8988T (cell line): ENCODE results near the gene CMTM8.
"Not testable (repeated sequence)": the region's sequence is repeated elsewhere in the genome, so short reads cannot be mapped to it uniquely, and the experiment has no call there.

ENCODE experiments used
- DNase-seq: peaks from one replicate; pipeline ENCODE4 v3.0.0; 2011

CMTM8 gene

DNA sequence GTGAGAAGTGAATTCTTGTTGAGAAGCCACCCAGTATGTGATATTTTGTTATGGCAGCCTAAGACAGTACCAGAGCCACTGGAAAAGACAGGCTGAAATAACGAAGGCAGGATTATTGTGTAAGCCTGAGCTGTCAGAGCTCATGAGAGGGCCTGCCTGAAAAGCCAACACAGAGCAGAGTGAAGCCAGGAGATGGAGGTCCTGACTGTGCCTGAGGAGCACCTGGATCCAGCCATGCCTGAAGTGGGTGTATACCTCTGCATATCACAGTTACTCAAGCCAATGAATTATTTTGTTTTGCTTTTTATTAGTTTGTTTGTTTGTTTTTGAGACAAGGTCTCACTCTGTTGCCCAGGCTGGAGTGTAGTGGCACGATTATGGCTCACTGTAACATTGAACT, 149.0 kb downstream of the CMTM8 start:
- DNase-seq, result no peak

DNA sequence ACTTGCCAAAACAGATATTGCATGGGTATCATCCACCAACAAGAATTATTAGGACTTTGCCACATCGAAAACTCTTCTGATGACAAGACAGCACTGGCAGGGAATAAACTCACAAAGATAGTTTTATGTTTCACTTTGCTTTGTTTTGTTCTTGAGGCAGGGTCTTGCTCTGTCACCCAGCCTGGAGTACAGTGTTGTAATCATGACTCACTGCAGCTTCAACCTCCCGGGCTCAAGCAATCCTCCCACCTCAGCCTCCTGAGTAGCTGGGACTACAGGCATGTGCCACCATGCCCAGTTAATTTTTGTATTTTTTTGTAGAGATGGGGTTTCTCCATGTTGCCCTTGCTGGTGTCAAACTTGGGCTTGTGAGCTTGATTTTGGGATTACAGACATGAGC, 151.1 kb downstream of the CMTM8 start:
- not testable (repeated sequence) for DNase-seq

DNA sequence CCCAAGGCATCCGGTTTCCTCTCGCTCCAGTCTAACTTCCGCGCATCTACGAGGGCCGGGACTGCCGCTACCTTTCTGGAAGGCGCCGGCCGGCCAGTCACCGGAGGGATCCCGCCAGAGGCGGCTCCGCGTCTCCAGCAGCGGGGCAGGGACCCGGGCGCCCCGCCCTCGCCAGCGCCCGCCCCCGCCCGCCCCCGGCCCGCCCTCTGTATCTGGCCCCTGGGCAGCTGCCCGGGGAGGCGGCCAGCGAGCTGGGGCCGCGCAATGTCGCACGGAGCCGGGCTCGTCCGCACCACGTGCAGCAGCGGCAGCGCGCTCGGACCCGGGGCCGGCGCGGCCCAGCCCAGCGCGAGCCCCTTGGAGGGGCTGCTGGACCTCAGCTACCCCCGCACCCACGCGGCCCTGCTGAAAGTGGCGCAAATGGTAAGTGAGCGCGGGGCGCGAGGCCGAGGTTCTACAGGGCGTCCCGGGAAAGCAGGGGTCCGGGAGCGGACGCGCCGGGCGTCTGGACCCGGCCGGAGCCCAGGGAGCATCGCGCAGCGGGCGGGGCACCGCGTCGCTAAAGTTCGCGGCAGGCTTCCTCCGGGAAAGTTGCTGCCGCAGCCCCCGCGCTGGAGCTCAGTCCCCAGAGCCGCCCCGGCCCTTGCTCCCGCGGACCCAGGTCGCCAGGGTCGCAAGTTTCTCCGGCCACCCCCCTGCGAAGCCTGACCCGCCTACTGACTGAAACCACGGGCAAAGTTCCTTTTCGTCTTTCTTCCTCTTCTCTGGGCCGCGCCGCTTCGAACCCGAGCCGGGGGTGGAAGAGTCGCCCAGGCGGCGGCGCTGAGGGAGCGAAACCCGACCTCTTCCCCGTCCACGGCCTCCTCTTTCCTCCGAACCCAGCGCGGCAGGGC, 153.4 kb downstream of the CMTM8 start, which contains the start of gene CMTM7:
Gene CMTM7 (plus strand): TSS at position 211 of the 893 bp plus-strand sequence. CDS start 54 bp downstream, at position 265.
- DNase-seq, result peak; percentile 53

DNA sequence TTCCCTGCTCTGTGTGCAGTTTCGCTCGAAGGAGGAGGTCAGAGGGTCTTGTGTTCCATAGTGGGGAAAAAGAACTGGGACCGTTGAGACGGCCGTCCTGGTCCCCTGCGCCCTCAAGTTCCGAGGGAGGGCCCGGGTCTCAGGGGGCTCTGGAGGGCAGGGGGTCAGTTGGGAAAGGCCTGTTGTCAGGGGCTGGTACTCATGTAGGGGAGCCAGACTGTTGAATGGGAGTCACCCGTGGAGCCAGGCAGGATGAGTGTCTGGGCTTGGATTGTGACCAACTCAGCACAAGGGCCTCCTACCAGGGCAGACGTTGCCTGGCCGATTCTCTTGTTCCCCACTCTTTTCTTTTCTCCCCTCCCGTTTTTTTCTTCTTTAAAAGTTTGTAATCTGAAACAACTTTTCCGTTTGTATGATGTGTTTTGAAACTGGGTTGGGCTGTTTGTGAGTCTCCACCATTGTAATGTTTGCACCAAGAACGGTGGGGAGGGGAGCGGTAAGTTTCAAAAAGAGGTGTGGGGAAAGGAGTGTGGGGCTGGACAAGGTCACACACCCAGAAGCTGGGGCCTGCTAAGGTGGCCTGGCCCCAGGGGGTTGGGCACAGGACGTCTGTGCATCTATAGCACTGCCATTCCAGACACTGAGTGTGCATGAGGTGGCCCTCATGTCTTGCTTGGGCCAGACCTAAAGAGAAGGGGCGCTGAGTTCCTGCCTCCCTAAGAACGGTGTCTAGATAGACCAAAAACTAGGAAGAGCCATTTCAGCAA, 154.2 kb downstream of the CMTM8 start:
- DNase-seq, result no peak

DNA sequence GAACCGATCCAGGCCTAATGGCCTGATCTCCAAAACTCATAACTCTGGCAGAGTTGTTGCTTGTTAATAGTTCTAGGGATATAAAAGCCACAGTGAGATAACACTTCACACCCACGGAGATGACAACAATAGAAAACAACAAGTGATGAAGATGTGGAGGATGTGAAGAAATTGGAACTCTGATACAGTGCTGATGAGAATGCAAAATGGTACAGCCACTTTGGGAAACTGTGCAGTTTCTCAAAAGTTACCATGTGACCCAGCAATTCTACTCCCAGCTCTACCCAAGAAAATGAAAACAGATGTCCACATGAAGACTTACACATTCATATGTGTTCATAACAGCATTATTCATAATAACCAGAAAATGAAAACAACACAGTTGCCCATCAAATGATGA, 157.0 kb downstream of the CMTM8 start:
- DNase-seq, result no peak

DNA sequence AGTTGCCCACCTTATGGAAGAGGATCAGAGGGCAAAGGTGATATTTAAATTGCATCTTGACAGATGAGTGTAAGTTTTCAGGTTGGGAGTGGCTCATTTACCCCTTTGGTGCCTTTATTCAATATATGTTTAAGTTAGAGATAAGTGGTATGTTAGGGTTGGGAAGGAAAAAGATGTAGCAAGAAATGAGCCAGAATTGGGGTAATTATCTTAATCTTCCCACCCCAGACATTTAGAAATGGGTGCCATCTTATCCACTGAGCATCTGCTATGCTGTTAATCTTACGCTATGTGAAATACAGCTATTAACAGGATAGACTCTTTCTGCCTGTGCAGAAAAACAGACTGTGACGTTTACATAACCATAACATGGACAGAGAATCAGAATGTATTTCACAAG, 159.5 kb downstream of the CMTM8 start:
- DNase-seq, result no peak

DNA sequence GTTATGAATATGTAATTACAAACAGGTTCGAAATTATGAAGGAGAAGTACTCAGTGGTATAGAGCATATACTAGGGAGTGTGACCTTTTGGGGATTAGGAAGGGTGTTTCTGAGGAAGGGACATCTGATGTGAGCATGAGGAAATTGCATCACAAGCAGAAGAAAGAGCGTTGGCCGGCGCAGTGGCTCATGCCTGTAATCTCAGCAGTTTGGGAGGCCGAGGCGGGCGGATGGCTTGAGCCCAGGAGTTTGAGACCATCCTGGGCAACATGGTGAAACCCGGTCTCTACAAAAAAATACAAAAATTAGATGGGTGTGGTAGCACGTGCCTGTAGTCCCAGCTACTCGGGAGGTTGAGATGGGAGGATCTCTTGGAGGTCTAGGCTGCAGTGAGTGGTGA, 160.1 kb downstream of the CMTM8 start:
- DNase-seq, result no peak

DNA sequence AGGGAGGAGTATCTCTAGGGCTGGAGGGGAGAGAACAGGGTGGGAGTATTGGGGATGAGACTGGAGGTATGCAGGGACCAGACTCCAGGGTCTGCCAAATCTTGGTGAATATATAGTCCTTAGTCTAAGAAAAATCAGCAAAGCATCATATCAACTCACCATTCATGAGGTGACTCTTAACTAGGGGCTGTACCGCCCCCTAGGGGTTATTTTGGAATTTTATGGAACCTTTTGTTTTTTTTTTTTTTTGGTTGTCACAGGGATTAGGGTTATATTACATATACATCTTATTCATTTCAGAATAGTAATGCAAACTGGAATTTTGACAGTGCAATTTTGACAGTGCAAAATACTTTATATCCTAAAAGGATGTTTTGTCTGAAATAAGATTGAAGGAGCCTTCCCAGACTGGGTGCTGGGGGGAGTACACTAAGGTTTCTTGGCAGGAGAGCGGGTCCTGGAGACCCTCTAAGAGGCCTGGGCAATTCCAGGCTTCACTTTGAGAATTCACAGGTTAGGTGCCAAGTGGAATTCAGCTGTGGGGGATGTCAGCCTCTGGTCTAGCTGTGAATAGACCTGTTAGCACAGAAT, 160.6 kb downstream of the CMTM8 start:
- DNase-seq, result no peak

DNA sequence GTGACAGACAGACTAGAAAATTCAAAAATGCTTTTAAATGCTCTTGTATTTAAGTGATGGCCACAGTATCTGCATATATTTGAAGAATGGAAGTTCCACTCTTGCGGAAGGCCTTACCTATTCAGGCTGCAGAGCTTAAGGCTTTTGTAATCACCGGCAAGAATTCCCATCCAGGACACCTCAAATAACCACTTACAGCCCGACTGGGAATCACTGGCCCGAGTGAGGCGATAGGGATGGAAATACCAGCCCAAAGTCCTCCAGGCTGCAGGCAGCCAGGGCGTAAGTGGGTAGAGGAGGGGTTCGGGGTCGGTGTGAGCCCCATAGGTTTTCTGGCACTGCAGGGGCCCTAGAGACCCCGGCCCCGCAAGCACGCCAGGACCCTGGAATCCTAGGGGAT, 162.6 kb downstream of the CMTM8 start:
- DNase-seq, result no peak

DNA sequence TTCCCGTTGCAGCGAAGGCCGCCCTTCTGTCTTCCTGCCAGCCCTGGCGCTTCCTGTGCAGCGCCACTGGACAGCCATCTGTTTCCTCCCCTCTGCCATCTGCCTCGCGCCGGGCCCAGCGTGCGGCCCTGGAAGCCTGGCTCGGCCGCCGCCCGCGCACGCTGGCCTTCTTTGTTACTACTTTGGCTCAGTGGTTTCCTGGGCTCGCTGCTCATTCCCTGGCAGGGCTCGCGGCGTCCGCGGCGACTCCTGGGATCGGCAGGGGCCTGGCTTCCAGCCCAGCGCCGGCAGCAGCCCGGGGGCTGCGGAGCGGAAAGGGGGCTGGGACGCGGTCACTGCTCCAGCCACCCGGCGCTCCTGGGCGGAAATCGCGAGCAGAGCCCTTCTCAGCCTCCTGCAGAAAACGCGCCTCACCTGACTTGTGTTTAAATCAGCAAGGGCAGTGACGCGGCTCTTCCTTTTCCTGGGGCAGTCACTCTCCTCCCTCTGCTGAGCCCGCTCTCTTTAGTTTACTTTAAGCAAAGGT, 163.1 kb downstream of the CMTM8 start:
- peak; percentile 50 for DNase-seq

DNA sequence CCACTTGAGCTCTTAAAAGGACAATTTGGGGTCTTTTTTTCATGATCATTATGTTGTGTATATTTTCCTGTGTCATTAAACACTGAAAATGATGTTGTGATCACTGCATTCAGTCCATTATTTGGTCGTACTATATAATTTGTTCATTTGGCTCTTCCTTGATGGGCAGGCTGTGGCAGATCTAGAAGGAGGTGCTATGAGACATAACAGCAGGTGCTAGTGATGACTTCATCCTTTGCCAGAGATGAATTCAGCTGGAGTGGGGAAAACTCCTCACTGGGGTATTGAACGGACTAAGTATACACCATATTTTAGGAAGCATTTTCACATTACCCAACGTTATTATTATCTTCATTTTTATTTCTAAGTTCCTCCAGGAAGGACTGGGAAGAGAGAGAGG, 165.2 kb downstream of the CMTM8 start:
- no peak for DNase-seq

DNA sequence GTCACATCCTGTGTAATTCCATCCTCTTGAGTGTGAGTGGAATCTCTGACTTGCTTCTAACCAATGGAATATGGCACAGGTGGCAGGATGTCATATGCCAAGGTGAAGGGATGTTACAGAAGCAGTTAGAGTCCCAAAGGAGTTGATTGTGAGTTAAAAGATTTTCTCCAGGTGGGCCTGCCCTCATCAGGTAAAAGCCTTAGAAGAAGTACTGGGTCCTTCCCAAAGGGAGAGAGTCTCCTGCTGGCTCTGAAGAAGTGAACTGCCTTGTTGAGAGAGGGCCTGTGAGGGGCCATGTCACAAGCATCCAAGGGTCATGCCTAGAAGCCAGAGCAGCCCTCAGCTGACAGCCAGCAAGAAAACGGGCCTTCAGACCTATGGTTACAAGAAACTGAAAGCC, 166.2 kb downstream of the CMTM8 start:
- DNase-seq, result no peak

DNA sequence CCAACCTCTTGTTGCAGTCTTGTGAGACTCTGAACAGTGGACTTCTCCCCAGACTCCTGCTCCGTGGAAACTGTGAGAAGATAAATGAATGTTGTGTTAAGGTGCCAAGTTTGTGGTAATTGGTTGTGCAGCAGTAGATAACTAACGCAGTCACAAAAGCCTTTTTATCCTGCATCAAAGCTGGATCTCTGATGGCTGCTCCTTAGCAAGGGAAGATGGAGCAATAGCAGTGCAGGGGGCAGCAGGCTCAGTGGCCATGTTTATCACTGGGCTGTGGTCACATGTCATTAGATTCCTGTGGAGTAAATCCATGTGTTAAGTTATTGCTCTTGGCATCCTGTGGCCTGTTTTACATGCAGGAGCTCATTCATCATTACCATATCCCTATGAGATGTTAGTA, 166.7 kb downstream of the CMTM8 start:
- DNase-seq, result no peak

DNA sequence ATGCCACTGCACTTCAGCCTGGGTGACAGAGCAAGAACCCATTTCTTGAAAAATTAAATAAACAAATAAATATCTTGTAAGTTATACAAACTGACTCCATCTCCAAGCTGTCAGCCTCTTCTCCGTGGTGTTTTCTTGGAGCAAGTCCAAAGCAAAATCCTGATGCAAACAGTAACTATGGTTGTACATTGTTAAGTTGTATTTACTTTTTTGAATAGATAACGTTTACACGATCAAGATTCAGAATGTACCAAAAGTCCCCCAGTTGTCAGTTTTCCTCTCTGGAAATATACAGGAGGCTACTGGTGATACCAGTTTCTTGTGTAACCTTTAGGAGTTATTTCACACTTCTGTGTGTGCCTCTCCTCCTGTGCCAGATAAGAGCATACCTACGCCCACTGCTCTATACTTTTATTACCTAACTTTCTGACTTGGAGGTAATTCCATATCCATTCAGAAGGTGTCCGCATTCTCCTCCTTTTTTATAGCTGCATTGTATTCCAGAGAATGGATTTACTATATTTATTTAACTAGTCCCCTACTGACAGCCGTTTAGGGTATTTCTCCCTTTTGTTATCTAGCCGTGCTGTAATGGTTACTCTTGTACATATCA, 167.3 kb downstream of the CMTM8 start:
- no peak for DNase-seq

DNA sequence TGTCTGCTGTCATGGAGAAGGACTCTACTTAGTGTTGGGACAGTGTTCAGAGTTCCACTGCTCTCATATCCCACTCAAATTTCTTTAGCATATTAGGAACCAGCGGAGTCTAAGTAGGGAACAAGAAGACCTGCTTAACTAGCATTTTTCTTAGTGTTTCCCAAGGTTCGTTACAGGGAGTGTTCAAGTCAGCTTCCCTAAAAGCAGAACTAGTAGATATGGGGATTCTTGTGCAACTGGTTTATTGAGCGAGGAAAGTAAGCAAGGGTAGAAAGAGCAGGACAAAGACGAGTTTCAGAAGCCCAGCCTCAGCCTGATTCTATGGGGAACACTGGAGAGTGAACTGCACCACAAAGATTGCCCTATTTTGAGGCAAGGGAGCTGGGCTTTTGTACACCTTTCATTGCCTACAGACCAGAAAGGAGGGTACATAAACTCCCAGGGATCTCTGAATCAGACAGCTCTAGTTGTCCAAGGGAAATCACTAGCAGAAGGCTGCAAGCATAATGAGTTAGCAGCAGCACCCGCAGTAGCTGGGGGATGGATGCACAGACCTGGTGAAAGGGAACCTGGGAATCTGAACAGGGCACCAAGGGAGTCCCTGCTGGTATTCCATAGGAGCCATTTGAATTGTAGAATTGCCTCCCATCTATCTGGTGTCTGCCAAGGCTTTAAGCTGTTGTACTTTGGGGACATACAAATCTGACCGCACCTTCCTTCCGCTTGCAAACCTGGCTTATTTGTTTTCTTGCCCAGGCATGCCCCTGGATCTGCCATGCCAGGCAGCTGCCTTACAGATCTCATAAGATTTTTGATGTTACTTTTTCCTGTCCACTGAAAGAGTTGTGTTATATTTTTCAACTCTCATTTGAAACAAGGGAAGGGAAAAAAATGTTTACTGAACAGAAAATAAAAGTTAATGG, 168.3 kb downstream of the CMTM8 start:
- DNase-seq, result no peak

DNA sequence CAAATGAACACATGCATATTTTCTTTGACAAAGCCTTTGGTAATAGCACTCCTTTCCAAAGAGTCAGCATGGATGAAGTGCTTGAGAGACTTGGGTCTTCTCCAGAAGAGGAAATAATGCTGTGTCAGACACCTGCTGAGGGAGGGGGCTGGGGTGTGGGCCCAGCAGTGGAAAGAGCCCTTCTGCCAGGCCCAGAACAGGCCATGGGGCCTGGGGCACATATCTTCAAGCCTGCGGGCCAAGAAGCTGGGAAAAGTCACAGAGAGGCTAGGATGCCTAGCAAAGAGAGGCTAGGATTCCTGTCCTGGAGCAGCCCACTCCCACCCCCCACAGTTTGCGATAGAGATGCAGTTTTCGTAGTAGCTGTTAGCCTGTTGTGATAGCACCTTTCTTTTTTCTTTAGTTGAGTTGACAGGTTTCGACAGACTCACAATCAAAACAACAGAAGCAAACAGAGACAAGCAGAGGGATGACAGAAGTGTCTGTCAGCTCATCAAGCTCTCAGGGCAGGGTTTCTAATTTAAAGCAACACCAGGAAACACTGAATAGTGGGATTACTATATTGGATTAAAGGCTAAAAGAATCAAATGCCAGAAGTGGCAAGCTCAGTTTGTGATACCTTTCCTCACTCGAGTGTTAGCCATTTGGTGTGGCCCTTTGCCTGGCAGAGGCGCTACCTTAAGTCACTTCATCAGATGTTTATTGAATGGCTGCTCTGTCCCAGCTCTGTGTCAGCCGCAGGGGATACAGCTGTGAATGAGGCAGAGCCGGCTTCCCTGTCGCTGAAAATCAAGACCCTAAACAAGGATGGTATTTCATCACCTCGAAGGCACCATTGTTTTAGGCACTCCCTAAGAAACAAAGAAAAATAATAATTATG, 172.1 kb downstream of the CMTM8 start:
- DNase-seq, result no peak

DNA sequence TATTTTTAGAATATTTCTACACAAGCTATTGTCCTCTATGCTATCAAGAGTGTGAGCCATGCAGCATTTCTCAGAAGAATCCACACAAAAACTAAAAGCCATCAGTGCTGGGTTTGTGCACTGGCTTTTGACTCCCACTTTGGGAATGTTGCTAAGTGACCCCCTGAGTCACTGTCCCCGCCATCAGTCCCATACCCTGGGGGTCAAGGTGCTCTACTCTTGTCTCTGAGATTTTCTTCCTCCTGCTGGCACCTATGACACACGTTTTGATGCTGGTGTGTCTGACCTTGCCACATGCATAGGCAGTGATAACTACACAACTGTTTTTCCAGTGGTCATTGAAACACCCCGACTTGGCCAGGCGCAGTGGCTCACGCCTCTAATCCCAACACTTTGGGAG, 173.0 kb downstream of the CMTM8 start:
- no peak for DNase-seq

DNA sequence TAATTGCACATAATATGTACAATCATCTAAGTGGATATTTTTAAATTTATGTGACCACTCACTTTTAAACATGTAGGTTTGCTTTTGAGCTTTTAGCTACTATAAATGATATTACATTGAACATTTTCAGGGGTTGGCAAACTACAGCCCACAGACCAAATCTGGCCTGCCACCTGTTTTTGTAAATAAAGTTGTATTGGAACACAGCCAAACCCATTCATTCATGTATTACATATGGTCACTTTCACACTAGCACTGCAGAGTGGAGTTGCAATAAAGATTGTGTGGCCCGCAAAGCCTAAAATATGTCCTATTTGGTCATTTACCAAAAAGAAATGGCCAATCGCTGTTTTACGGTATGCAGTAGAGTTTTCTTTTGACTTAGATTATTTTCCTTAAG, 174.4 kb downstream of the CMTM8 start:
- no peak for DNase-seq

DNA sequence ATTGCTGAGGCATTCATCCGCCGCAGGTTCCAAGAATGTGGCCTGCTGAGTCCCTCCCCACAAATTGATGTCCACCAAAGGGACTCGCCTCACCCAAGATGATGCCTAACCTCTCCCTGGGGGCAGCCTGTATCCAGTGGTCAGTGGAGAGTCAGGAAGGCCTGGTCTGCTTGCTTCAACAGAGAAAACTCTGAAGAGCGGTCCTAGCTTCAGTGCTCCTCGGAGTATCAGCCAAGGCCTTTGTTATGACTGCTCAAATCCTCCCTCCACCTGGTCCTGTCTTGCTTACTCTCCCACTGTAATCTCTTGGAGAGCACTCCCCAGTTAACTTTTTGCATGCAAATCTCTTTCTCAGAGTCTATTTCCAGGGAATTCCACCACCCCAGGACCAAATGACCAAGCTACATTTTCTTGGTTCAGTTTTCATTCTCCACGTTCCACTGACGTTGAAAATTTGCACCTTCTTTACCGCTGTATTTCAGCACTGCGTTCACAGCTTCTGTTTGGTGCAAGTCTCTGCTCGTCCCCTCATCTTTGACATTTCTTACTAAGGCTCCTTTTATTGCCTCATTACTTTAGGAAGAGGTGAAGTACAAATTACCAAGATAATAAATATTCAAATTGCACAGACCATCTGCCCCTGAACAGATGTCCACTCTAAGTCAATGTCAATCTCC, 175.5 kb downstream of the CMTM8 start:
- DNase-seq, result no peak

DNA sequence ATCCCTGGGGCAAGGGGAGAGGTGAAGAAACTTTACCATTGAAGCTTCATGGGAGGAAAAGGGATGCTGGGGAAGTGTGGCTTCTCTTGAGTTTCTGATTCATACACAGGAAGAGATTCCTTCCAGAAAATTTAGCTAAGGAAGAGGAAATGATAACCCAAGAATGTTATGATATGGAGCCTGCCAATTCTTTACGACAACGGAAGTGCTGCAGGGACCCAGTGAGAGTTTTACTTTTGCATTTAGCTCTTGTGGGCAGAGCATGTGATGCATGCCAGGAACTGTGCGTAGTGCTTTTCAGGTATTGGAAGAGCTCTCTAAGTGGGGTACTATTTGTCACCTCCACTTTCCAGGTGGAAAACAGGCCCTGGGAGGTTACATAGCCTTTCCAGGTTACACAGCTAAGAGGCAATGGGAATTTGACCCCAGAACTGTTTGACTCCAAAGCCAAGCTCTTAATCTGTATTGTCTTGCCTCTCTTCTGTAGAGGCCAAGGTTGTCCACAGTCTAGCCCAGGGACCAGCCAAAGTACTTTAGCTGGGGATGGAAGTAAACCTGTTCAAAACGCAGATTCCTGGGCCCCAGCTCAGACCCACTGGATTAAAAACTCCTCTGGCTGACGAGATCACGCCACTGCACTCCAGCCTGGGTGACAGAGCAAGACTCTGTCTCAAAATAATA, 176.2 kb downstream of the CMTM8 start:
- DNase-seq, result no peak
